ENCODE measurements around the gene ACTR2.

DNA sequence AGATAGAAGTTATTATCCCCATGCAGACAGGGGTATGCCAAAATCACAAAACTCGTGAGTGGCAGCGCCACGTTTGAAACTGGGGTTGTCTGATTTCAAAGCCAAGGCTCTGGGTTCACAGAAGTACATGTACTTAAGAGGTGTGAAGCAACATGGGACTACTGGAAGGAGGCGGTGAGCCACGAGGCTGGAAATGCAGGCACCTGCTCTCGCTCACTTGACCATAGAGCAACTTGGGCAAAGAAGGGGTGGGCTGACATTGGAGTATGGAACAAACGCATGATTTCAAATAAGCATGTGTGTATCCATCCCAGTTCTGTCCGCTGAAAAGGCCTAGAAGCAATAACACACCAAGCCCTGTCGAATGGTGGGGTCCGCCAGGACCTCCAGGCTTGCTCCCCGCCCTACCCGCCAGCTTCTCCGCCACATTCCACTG lies 593 bp upstream of the ACTR2 start:
- no peak for TF ChIP-seq POLR2A (IDR thresholded peaks at IDR 0.05; ENCODE audit: low read depth)
- TF ChIP-seq, protein P1, sequence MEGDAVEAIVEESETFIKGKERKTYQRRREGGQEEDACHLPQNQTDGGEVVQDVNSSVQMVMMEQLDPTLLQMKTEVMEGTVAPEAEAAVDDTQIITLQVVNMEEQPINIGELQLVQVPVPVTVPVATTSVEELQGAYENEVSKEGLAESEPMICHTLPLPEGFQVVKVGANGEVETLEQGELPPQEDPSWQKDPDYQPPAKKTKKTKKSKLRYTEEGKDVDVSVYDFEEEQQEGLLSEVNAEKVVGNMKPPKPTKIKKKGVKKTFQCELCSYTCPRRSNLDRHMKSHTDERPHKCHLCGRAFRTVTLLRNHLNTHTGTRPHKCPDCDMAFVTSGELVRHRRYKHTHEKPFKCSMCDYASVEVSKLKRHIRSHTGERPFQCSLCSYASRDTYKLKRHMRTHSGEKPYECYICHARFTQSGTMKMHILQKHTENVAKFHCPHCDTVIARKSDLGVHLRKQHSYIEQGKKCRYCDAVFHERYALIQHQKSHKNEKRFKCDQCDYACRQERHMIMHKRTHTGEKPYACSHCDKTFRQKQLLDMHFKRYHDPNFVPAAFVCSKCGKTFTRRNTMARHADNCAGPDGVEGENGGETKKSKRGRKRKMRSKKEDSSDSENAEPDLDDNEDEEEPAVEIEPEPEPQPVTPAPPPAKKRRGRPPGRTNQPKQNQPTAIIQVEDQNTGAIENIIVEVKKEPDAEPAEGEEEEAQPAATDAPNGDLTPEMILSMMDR (IDR thresholded peaks at IDR 0.05) = no peak
- TF ChIP-seq POLR2AphosphoS5 (IDR thresholded peaks at IDR 0.05) = no peak
- no peak for TF ChIP-seq EP300 (IDR thresholded peaks at IDR 0.05)
